HG02610 (cell line): ENCODE measurements around the gene LHFPL2.

Source experiments
- ATAC-seq: cut with Tn5 transposase; IDR thresholded peaks from one replicate; pipeline ENCODE4 v1.9.1; 2021; ENCODE audit warnings: mild to moderate bottlenecking, moderate library complexity; ENCODE audit not compliant: unreplicated experiment

LHFPL2 gene

DNA sequence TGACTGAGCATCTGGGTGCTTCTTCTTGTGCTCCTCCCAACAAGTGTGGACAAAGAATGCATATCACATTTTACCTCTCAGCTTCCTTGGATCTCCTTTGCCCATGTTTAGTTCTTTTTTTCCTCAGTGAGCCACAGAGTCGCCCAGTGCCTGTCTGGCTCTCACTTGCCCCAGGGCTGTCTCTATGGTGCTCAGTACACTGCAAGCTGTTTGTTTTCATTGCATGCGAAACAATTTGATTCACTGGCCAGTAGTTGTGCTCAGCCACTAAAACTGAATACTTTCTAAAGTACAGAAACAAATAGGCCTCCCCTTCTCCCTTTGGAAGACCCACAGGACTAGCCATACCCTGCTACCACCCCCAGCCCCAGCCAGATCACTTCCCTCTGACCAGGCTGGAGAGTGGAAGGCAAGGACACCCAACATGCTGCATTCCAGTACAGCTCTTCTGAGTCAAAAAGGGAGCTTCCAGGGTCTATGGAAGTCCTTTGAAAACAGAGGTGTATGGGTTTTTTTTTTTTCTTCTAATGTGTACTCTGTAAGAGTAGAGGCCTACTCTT lies 3.8 kb downstream of the LHFPL2 start:
- no peak for ATAC-seq

DNA sequence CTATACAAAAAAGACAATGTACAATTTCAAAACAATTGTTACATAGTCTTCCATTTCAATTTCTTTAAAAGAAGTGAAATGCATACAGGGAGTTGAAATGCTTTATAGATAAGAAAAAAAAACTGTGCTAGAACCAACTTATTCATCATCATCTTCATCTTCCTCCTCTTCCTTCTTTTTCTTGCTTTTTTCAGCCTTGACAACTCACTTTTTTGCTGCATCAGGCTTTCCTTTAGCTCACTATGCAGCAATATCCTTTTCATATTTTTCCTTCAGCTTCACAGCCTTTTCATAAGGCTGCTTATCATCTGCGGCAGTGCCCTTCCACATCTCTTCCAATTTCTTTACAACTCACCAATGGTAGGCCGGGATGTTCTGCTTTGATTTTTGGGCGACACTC lies 4.4 kb downstream of the LHFPL2 start:
- ATAC-seq = no peak

DNA sequence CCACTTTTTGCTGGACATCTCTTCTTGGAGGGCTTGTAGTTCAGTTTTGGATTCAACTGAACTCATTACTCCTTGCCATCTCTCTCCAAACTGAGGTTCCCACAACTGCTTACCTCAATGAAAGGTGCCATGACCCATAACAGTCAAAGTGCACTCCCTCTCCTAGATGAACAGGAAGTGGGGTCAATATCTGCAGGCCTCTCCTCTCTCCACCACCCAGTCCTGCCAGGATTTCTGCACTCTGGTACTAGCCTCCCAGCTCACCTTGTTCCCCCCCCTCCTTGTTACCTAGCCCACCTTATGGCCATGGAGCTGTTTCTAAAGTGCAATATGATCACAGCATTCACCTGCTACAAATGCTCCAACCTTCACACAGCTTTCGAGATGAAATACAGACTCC lies 5.9 kb downstream of the LHFPL2 start:
- no peak for ATAC-seq

DNA sequence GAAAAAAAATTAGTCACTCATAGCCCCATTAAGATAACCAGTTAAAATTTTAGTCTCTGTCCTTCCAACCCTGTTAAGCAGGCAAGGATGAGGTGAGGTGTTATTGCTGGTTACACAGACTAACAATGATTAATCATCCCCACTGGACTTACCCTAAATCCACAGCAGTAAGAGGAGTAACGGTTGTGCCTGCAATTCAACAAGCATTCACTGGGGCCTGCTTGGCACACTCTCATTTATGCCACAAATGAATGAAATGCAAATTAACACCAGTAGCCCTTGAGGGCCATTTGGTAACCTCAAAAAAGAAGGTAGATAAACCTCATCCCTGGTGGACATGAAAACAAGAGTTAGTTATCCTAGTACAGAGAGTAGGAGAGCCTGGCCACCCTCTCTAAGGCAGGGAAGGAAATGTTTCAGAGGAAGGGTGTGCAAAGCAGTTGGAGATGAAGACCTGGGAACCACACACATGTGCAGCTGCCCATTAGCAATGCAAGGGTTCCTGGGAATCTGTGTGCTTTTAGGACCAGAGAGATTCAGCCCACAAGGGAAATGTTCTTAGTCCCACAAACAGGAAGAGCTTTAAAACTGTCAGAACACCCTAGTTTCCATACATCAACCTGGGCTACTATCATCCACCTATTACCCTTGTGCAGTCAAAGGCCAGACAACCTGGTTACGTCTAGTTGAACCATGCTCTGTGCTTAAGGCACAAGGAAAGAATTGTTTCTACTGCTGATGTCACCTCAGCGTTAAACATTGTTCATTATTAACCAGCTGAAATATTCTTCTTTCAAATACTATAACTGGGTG lies 7.7 kb downstream of the LHFPL2 start:
- no peak for ATAC-seq

DNA sequence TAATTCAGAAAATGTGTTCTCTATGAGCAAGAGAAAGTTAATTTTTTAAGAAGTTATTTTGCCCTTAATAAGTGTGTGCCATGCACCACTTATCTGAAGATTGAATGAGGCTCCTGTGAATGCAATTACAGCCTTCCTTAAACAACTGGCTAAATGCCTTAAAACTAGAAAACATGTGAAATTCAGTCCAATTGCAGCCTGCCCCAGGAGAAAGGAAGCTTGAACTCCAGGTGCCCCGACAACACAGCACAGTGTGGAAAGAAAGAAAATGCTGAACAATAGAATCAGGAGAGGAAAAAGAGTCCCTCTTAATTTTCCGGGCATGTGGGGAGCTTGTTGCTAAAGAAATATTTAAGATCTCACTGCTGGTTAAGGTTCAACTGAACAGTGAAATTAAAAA lies 8.8 kb downstream of the LHFPL2 start:
- no peak for ATAC-seq

DNA sequence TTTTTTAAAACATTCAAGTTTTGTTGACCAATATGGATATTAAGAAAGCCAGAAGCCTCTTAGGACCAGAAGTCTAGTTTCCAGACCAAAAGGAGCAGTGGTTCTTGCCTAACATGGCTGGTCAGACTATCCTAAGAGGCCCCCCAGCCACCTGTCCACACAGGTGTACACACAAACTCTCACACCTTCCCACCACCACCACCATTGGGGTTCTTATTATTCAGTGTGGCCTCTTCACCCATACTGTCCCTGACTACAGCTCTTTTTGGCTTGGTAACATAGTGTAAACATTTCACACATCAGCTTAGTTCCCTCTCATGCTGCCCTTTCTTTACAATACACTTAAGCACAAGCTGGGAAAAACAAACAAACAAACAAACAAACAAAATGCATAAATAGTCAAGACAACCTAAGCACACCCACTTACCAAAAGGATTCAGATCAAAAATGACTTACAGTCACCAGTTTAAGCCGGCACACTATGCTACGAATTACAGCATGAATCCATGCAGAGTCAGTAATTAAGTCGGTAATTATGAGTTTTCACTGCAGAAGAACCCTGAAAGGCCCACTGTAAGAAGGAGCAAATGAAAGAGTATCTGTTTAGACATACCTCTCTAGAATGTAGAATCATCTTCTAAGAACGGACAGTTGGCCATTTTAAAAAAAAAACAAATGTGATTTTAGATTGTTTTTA lies 9.5 kb downstream of the LHFPL2 start:
- ATAC-seq = no peak

DNA sequence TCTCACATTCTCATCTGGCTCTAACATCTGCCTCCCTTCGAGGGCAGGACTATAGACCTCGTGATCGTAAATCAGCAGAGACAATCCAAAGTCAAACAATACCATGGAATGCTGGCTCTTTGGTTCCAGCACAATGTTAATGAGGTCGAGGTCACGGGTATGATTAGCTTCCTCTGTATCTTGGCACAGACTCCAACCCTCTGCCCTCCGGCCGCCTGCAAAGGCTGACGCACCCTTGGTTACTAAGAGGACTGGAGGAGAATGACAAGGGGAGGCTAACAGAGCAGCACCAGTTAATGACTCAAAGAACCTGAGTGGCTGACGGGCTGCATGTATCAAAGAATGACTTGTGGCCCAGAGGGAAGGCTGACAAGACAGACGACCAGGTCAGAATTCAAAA lies 10.1 kb downstream of the LHFPL2 start:
- no peak for ATAC-seq

DNA sequence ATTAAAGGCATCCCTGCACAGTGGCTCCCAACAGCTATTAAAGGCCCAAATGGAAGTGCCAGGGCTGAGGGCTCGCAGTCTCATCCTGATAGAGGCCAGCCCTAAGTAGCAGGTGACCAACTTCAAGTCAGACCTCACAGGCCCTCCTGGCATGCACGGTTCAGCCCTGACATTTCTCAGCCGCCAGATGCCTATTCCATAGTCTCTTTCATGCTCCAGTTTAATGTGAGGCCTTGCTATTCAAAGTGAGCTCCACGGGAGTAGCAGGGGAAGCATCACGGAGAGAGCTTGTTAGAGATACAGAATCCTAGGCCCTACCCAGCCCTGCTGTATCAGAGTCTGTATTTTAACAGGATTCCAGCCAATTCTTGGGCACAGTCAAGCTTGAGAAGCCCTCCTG lies 11.1 kb downstream of the LHFPL2 start:
- ATAC-seq = no peak

DNA sequence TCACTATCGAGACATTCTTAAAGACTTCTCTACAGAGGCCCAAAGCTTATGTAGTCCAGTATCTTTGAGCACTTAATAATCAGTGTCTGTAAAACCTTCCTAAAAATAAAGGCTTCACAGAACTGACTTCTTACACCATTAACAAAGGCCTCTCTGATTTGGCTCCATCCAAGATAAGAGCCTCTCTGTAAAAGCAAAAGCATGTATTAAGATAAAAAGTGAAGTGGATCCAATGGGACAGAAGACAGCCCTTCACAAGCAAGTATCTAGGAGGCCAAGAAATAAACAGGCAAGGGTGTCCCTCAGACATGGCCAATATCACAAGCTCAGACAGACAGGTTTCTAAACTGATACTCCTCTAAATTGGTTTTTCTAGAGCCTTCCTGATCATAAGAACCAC lies 11.9 kb downstream of the LHFPL2 start:
- ATAC-seq = no peak

DNA sequence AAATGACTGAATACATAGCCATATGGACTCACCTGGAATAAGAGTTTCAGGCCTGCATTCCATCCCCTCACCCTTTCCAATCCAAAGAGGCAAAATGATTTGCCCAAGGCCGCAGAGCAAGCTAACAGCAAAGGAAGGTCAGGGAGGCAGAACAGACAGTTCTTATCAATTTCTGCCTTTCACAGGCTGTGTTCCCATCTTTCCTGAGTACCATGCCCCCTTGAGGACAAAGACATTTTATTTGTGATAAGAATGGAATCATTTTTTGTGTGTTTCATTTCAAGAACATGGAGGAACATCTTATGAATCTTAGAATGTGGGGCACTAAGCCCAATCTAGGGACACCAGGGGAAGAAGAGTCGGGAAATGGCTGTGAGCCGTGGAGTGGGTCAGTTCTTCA lies 13.9 kb downstream of the LHFPL2 start:
- no peak for ATAC-seq

DNA sequence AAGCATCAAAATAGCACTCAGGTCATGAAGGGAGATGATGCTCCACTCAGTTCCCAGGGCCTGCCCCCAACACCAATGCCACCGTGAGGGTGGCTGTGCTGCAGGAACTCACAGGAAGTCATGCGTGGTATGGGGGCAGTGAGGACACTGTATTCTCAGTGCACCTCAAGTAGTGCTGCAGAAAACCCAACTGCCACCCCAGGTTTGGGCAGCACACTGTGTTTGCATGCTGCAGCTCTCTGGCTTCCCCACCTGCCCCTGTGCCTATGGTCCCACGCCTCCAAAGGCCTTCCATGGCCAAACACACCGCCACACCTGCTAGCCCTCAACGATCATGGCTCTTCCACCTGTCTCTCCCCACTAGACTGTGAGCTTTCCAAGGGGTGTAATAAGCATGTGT lies 14.3 kb downstream of the LHFPL2 start:
- no peak for ATAC-seq

DNA sequence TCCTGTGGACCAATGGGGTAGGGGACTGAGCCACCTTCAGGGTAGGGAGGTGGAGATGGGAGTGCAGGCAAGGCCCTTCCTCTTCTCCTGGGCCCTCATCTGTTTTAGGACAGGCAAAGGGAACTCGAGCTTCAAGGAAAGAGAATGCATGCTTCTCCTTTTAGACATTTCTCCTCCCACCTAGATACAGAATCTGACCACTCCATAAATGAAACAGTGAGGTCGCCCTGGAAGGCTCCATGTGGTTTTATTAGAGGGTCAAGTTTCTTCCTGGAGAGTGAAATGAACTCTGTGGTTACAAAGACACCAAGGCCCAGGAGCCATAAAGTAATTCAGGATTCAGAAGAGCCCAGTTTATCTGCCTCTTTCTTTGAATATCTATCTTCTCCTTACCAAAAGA lies 14.9 kb downstream of the LHFPL2 start:
- ATAC-seq = no peak

DNA sequence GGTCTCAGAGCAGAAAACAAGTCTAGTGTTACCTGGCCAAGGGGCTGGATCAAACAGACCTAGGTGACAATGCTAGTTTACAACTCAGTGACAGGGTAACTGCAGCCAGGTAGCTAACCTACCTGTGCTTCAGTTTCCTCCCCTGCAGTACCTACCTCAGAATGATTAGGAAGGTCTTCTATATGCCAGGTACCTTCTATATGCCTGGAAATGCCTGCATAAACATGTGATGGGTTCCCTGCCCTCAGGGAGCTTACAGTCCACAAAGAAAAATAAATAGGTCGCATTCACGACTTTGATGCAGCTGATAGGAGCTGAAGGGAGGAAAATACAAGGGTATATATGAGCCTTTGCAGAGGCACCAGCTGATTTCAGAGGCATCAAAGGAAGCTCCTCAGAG lies 16.1 kb downstream of the LHFPL2 start:
- ATAC-seq = no peak

DNA sequence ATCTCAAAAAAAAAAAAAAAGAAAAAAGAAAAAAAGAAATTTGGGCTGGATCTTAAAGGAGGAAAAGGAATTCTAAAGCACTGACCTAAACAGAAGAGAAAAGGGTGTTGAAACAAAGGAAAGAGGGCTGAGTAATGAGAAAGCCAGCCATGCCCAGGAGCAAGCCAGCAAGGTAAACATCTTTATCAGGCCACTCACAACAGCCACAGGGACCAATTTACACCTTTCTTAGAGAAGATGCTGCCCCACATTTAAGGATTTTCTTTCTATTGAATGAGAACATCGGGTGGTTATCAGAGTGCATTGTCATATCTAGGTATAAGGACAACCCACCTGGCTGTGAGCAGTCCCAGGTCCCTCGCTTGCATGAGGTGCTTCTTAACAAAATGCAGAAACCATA lies 16.6 kb downstream of the LHFPL2 start:
- no peak for ATAC-seq

DNA sequence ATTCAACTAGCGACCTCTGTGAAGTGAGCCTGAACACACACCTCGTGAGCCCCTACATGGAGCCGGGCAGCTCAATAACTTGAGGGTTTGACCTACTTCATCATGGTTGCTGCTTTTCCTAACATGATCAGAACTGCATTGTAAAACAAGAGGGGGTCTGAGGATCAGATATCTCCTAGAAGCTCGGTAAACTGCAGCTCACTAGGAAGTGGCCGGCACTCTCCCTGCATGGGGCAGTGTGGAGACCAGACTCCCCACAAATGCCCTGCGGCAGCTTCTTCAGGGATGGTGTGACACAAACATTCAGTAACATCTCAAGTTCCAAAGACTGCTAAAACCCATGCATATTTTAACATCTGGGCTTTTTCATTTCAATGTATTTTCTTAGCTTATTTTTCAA lies 18.5 kb downstream of the LHFPL2 start:
- no peak for ATAC-seq

DNA sequence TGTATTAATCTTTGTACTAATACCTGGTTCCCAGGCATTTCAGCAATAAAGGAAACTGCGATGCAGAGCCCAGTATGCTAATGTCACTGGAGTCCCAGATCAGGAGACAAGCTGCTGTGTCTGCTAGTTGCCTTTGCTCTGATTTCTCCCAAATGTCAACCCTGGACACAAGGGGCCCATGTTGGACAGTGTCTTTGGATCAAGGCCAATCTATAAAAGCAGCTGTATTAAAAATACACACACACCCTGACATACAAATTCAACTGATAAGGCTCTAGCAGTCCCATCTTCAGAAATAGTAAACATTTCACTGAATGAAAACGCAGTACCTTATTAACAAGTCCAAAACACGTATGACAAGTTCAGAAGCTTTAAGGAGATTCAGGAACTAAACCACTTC lies 18.9 kb downstream of the LHFPL2 start:
- ATAC-seq = no peak

DNA sequence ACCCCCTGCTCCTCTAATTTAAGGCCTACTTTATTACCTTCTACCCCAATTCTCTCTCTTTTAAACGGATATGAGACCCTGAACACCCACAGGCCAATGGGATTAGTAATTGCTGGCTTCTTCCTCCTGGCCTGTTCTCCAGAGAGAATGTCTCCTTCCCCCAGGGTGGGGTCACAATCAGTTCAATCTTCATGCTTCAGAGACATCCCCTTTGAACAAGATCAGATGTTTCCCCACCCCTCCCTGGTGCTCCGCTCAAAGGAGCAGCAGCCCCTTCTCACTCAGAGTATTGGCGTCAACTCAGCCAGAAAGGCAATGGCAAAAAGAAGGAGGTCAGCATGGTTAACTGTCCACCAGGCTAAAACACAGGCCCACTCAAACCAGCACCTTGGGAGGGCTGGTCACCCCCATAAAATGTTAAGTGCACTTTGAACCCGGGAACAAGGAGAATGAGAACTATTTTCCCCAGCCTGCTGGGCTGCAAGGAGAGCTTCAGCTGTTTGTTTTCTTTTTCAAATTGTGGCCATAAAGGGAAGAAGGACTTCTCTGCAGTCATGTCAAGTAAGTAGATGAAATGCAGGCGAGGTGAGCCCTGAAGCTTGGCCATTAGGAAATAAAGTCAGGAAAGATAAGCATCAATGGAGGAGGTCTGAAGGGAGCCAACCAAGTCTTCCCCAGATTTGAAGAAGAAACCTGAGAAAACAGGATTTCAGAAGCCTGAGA lies 20.1 kb downstream of the LHFPL2 start:
- ATAC-seq = no peak

DNA sequence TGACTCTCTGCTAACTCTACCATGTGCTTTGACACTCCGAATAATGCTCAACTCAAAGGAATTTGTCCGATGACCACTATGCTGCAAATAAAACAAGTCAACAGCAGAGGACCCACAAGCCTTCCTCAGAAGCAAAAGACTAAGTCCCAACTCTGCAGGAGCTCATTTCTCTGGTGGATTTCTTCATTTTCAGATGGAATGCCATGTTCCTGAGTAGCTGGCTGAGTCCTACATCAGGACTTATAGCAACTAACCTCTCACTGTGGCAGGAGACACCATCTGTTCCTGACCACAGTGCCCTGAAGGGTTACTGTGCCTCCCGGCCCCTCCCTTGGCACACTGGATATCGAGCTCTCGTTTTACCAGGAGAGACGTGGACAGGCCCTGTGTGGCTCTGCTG lies 20.8 kb downstream of the LHFPL2 start:
- no peak for ATAC-seq

DNA sequence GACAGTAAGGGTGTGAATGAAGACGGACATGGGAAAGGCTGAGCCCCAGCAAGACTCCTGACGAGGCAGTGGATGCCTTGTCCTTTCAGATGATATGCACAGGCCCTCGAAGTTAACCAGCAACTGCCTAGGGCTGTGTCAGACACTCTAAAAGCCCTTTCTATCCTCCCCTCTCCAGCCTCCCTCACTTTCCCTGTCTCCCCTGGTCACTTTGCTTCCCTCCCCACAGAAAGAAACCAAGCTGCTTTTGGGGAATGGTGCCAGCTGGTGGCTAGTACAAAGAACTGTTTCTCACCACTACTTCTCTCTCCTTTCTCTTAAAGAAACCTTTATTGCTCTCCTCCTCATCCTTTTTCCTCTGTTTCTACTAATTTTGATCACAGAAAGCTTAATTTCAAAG lies 21.4 kb downstream of the LHFPL2 start:
- ATAC-seq = no peak

DNA sequence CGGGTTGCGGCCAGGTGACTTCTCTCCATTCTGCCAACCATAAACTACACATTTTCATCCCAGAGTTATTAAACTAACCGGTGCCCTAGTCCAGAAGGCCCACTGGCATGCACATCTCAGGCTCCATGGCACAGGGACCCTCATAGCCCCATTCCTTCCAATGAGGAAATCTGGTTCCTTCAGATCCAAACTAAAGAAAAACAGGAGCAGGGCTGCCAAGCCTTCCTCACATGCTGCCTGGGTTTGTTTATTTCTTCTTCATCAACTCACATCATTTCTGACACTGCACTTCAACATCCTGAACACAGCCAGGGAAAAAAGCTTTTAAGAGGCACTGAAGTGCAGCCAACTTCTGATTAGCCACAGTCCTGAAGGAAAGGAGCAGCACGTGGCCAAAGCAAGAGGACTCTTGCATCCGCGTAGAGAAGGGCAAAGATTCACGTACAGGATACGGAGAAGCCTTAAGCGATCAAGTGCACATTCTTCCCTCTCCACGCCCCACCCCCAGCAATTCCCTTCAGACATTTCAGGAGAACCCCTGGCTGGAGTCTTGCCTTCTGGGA lies 22.5 kb downstream of the LHFPL2 start:
- no peak for ATAC-seq

DNA sequence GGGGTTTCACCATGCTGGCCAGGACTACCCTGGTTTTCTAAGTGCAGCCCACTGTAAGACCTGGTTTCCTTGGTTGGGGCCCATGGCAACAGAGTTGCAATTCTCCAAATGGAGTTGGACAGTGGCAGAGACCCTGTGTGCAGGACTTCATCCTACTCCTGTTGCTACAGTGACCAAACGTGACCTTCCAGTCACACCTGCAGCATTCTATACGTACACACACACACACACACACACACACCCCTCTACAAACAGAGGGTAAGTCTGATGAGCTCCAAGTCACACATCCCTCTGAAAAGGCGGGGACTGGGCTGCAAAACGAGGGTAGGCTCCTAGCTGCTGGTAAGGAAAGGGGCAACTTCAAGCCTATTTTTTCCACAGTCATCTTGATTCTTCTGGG lies 23.6 kb downstream of the LHFPL2 start:
- no peak for ATAC-seq
